NT2/D1 (cell line): ENCODE data around the gene CFAP410.

Experiments used
- SUZ12 ChIP-seq: IDR thresholded peaks from 2 replicates; pipeline ENCODE4 v1.6.1; 2011; ENCODE audit not compliant: insufficient read length, insufficient read depth; ENCODE audit errors: extremely low read depth
- ZNF274 ChIP-seq: IDR thresholded peaks from 2 replicates; pipeline ENCODE4 v1.6.1; 2011; ENCODE audit warnings: mild to moderate bottlenecking, low read depth, low read length

DNA sequence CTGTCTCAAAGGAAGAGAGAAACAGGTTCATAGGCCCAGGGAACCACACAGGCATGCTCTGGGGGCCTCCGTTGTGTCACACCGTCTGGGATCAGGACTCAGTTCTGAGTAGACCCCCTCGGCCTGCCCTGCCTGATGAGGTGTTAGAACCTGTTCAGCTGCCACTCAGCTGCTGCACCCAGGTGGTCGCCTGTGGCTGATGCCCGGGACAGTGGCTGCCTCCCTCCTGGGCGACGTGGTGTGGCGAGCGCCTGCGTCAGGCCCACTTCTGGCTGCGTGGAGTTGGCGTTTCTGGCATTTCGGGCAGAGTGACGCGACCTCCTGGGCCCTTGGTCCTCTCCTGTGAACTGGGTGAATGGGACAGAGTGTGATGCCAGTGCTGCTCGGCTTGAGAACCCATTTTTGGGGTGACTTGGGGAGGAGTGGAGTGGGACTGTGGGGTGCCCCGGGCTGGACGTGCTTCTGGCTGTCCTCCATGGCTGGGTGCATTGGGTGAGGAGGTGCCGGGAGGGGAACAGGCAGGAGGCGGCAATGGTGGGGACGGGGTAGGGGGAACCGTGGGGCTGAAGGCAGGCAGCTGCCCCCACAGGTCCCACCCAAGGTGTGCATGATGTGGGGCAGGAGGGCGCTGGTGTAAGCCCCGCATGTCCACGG is 10.8 kb downstream of the CFAP410 start:
- no peak for TF ChIP-seq ZNF274
- no peak for TF ChIP-seq SUZ12
